Mucosa of descending colon (tissue), 3 donors: ENCODE data around the gene PALS1. TPM values are rescaled to one million over a fixed set of nuclear protein-coding genes. Genes with fewer than 3 reads are reported as not detected.

ENCODE experiments used
- ATAC-seq: fragments of 200-7000 bp; cut with Tn5 transposase; one replicate; pipeline ENCODE4 v1.9.1; 2020; ENCODE audit warnings: mild to moderate bottlenecking, moderate library complexity
- DNase-seq, 3 donors: peaks; one replicate each; pipeline ENCODE4 v3.0.0-alpha.2; 2020
- H3K36me3 ChIP-seq: fragments of 200-600 bp; one replicate; pipeline ENCODE4 v1.8.0; 2021; ENCODE audit warnings: low read depth, mild to moderate bottlenecking
- H3K4me1 ChIP-seq: fragments of 200-600 bp; one replicate; pipeline ENCODE4 v1.8.0; 2021; ENCODE audit warnings: low read depth, mild to moderate bottlenecking
- H3K4me3 ChIP-seq: fragments of 200-600 bp; one replicate; pipeline ENCODE4 v1.8.0; 2021; ENCODE audit warnings: mild to moderate bottlenecking
- H3K9me3 ChIP-seq: fragments of 200-600 bp; one replicate; pipeline ENCODE4 v1.8.0; 2021; ENCODE audit warnings: mild to moderate bottlenecking
- CTCF ChIP-seq: fragments of 200-600 bp; IDR thresholded peaks from one replicate; pipeline ENCODE4 v1.8.0; 2022; ENCODE audit warnings: antibody characterized with exemption, mild to moderate bottlenecking
- intact Hi-C, 2 donors: fragments of 100-400 bp; cut with DNase I in 1 of 2; cut with micrococcal nuclease in 1 of 2; formaldehyde crosslinking; loops; one replicate each; pipeline versions ENCODE4 v1.11.0 to v1.11.1; 2022; cut with DNase I, micrococcal nuclease
- total RNA-seq, 3 donors: library from RNA; stranded (reverse); fragmentation: NEBNext Ultra II Directional in 2 of 3; extraction: Animal tissue kit (Norgen Biotek cat#: 25700) in 2 of 3; gene quantifications; one replicate each; pipeline versions ENCODE4 v1.2.1 to v1.2.4, GENCODE V29; 2021 to 2023
- donor health status: DM: no; HTN: no; CAD: no; lungs with moderate emphysema.
- donor health status: DM: no; HTN: no; CAD: no.
- donor health status: DM: no; HTN: yes; CAD: no.

Gene PALS1
- total RNA-seq, 3 donors from 2014 or later: 37.0 to 55.2 (median 44.3) TPM

GRCh38 chr14:67276131-67276530 lies 34.9 kb downstream of the PALS1 start:
- H3K4me3 ChIP-seq: no peak overlapping the region
- no peak for ATAC-seq
- intact Hi-C loops: no loop called here
- TF ChIP-seq CTCF: no peak
- DNase-seq: no peak
- no peaks in the 10 kb centered on the region for H3K36me3 ChIP-seq
- no peaks in the 10 kb centered on the region for H3K9me3 ChIP-seq
- peaks cover 3% of the 10 kb centered on the region for H3K4me1 ChIP-seq

- no peak for ATAC-seq
- intact Hi-C loops: no loop called here
- H3K4me1 ChIP-seq: peaks cover 3% of the 10 kb centered on the region
- TF ChIP-seq CTCF: no peak
- no peak for DNase-seq
- H3K36me3 ChIP-seq: no peaks in the 10 kb centered on the region
- no peaks in the 10 kb centered on the region for H3K9me3 ChIP-seq
- no peak overlapping the region for H3K4me3 ChIP-seq
Measured at GRCh38 chr14:67280506-67280905, 39.3 kb downstream of the PALS1 start.

- DNase-seq (no peak), ATAC-seq (no peak)
- Histone ChIP-seq H3K4me1 (no peaks in the 10 kb centered on the region), H3K9me3 (no peaks in the 10 kb centered on the region), H3K36me3 (no peaks in the 10 kb centered on the region), H3K4me3 (no peak overlapping the region)
- TF ChIP-seq CTCF: no peak
- intact Hi-C loops: loop anchor here (5.0 kb wide), 1 partner anchor 119 kb away; no protein-coding TSS in a partner anchor
Measured at GRCh38 chr14:67285876-67286452, 44.7 kb downstream of the PALS1 start.

Other genes starting within 250 kb of the PALS1 start
- gene GARIN2, start 52.0 kb upstream of the PALS1 start, total RNA-seq: under 1 TPM in 1 of 3 donors, not detected in 2; 0.26 TPM
- gene ATP6V1D, start 118.4 kb downstream of the PALS1 start, total RNA-seq: 10 to 100 TPM; 74.1 to 83.7 (median 81.6) TPM
- 100 to 1,000 TPM in 1 of 3 donors, 10 to 100 TPM in 2; 35.7 to 111 (median 65.8) TPM for gene EIF2S1, start 118.9 kb downstream of the PALS1 start, total RNA-seq
- gene PLEK2, start 170.7 kb downstream of the PALS1 start, total RNA-seq: 10 to 100 TPM; 15.0 to 41.7 (median 30.8) TPM
- gene TMEM229B, start 247.3 kb downstream of the PALS1 start, total RNA-seq: 10 to 100 TPM in 2 of 3 donors, 1 to 10 TPM in 1; 4.8 to 12.6 (median 10.8) TPM